ENCODE data around the gene MCRIP2.

Gene MCRIP2

DNA sequence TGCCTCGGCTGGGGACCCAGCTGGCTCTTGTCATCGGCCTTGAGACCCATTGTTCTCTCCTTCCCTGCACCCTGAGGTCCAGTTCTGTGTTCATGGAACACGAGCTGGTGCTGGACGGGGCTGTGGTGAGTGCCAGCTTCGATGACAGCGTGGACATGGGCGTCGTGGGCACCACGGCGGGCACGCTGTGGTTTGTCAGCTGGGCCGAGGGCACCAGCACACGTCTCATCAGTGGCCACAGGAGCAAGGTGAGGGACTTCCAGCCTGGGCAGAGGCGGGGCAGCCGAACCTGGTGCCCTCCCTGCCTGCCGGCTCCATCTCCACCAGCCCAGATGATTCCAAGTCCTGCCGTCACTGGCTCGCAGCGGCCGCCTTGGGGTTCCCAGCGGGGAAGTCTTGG, 21.0 kb downstream of the MCRIP2 start:
- H3K27ac ChIP-seq (replicated peaks), result no peak overlapping the region
- H3K4me3 ChIP-seq (replicated peaks; ENCODE audit: insufficient read depth, low read length), result no peak overlapping the region
- H3K27me3 ChIP-seq (ENCODE audit: insufficient read depth, poor library complexity, severe bottlenecking), result no peaks in the 10 kb centered on the region
- TF ChIP-seq SPI1 (IDR thresholded peaks at IDR 0.05; ENCODE audit: borderline replicate concordance, low read depth), result no peak
- TF ChIP-seq, protein P1, sequence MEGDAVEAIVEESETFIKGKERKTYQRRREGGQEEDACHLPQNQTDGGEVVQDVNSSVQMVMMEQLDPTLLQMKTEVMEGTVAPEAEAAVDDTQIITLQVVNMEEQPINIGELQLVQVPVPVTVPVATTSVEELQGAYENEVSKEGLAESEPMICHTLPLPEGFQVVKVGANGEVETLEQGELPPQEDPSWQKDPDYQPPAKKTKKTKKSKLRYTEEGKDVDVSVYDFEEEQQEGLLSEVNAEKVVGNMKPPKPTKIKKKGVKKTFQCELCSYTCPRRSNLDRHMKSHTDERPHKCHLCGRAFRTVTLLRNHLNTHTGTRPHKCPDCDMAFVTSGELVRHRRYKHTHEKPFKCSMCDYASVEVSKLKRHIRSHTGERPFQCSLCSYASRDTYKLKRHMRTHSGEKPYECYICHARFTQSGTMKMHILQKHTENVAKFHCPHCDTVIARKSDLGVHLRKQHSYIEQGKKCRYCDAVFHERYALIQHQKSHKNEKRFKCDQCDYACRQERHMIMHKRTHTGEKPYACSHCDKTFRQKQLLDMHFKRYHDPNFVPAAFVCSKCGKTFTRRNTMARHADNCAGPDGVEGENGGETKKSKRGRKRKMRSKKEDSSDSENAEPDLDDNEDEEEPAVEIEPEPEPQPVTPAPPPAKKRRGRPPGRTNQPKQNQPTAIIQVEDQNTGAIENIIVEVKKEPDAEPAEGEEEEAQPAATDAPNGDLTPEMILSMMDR (IDR thresholded peaks at IDR 0.05; ENCODE audit: insufficient read depth, low read length), result no peak
- TF ChIP-seq, protein P2, sequence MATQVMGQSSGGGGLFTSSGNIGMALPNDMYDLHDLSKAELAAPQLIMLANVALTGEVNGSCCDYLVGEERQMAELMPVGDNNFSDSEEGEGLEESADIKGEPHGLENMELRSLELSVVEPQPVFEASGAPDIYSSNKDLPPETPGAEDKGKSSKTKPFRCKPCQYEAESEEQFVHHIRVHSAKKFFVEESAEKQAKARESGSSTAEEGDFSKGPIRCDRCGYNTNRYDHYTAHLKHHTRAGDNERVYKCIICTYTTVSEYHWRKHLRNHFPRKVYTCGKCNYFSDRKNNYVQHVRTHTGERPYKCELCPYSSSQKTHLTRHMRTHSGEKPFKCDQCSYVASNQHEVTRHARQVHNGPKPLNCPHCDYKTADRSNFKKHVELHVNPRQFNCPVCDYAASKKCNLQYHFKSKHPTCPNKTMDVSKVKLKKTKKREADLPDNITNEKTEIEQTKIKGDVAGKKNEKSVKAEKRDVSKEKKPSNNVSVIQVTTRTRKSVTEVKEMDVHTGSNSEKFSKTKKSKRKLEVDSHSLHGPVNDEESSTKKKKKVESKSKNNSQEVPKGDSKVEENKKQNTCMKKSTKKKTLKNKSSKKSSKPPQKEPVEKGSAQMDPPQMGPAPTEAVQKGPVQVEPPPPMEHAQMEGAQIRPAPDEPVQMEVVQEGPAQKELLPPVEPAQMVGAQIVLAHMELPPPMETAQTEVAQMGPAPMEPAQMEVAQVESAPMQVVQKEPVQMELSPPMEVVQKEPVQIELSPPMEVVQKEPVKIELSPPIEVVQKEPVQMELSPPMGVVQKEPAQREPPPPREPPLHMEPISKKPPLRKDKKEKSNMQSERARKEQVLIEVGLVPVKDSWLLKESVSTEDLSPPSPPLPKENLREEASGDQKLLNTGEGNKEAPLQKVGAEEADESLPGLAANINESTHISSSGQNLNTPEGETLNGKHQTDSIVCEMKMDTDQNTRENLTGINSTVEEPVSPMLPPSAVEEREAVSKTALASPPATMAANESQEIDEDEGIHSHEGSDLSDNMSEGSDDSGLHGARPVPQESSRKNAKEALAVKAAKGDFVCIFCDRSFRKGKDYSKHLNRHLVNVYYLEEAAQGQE (IDR thresholded peaks at IDR 0.05; ENCODE audit: insufficient replicate concordance, low read depth), result no peak
- no peak for TF ChIP-seq GABPA (IDR thresholded peaks at IDR 0.05; ENCODE audit: low read depth)
- no peak for TF ChIP-seq POLR2AphosphoS5 (IDR thresholded peaks at IDR 0.05; ENCODE audit: low read depth)
- no peak for DNase-seq (ENCODE audit: low read depth in 1 of 2, low spot score in 1 of 2)

DNA sequence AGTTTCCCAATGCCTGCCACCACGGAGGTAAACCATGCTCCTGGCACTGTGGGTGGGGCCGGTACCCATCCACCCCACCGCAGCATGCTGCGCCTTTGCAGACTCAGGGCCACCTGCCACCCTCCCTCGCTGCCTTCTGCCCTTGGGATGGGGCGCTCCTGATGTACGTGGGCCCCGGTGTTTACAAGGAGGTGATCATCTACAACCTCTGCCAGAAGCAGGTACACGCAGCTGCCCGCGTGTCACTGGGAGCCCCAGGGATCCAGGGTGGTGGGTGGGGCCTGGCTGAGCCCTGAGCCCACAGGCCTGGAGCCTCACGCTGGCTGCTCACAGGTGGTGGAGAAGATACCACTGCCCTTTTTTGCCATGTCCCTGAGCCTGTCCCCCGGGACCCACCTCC, 24.9 kb downstream of the MCRIP2 start:
- DNase-seq (ENCODE audit: low read depth in 1 of 2, low spot score in 1 of 2), result no peak
- Histone ChIP-seq H3K27ac (replicated peaks) (no peak overlapping the region), H3K27me3 (ENCODE audit: insufficient read depth, poor library complexity, severe bottlenecking) (no peaks in the 10 kb centered on the region), H3K4me3 (replicated peaks; ENCODE audit: insufficient read depth, low read length) (no peak overlapping the region)
- TF ChIP-seq GABPA (IDR thresholded peaks at IDR 0.05; ENCODE audit: low read depth) (no peak), SPI1 (IDR thresholded peaks at IDR 0.05; ENCODE audit: borderline replicate concordance, low read depth) (no peak), POLR2AphosphoS5 (IDR thresholded peaks at IDR 0.05; ENCODE audit: low read depth) (no peak)
- TF ChIP-seq, protein P1 (IDR thresholded peaks at IDR 0.05; ENCODE audit: insufficient read depth, low read length), result no peak
- TF ChIP-seq, protein P2 (IDR thresholded peaks at IDR 0.05; ENCODE audit: insufficient replicate concordance, low read depth), result no peak

DNA sequence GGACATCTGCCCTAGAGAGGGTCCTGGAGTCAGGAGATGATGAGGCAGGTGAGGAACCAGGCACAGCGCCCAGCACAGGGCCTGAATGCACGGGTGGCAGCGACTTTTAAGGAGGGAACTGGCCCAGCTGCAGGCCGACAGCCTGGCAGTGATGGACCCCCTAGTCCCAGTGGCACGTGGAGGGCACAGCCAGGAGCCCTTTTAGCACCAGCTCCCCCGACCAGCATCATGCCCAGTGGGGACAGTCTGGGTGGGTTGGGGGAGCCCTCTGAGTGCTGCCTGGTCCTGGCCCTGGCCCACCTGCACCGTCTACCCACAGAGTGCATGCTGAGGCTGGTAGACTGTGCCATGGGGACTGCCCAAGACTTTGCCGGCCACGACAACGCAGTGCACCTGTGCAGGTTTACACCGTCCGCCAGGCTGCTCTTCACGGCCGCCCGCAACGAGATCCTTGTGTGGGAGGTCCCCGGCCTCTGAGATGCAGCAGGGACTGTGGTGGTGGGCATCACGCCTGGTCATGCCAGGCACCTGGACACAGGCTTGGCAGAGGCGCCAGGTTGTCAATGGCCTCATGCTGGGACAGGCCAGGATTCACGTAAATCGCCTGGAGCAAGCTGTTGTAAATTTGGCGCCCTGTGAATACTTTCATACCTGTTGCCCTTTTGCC, 25.6 kb downstream of the MCRIP2 start:
- Histone ChIP-seq H3K27me3 (ENCODE audit: insufficient read depth, poor library complexity, severe bottlenecking) (no peaks in the 10 kb centered on the region), H3K27ac (replicated peaks) (0 out of 2 replicates have a peak overlapping the region, but pooled peaks have one; percentile 3), H3K4me3 (replicated peaks; ENCODE audit: insufficient read depth, low read length) (no peak overlapping the region)
- TF ChIP-seq, protein P2 (IDR thresholded peaks at IDR 0.05; ENCODE audit: insufficient replicate concordance, low read depth), result no peak
- no peak for TF ChIP-seq GABPA (IDR thresholded peaks at IDR 0.05; ENCODE audit: low read depth)
- TF ChIP-seq, protein P1 (IDR thresholded peaks at IDR 0.05; ENCODE audit: insufficient read depth, low read length), result no peak
- no peak for TF ChIP-seq SPI1 (IDR thresholded peaks at IDR 0.05; ENCODE audit: borderline replicate concordance, low read depth)
- no peak for TF ChIP-seq POLR2AphosphoS5 (IDR thresholded peaks at IDR 0.05; ENCODE audit: low read depth)
- no peak for DNase-seq (ENCODE audit: low read depth in 1 of 2, low spot score in 1 of 2)

All from HL-60 (cell line).